Astrocyte (in vitro differentiated cells and primary cell): ENCODE measurements around the gene LMAN2L.

Source experiments
- CTCF ChIP-seq: IDR thresholded peaks from 2 replicates; pipeline ENCODE4 v1.5.1; 2011; ENCODE audit warnings: low read depth, mild to moderate bottlenecking, inconsistent platforms, low read length, moderate library complexity; ENCODE audit not compliant: insufficient read depth
- EZH2 ChIP-seq: IDR thresholded peaks from 2 replicates; pipeline ENCODE4 v1.6.1; 2012; ENCODE audit warnings: mild to moderate bottlenecking, low read length, inconsistent platforms; ENCODE audit not compliant: insufficient read depth

- TF ChIP-seq CTCF: no peak
- TF ChIP-seq EZH2: no peak
These were observed 44.3 kb downstream of the LMAN2L start for GRCh38 chr2:96695602-96696001.
